Endothelial cell (in vitro differentiated cells): ENCODE measurements around the gene WDR59. TPM values are rescaled to one million over a fixed set of nuclear protein-coding genes. Genes with fewer than 3 reads are reported as not detected.

Experiments
- DNase-seq: peaks from one replicate; pipeline ENCODE4 v3.0.0; 2021; ENCODE audit warnings: low spot score
- H3K27ac Mint-ChIP-seq: one replicate; pipeline ENCODE4 v1.8.0; 2021; ENCODE audit warnings: mixed read lengths, inconsistent platforms; ENCODE audit not compliant: unreplicated experiment
- H3K27me3 Mint-ChIP-seq: one replicate; pipeline ENCODE4 v1.8.0; 2021; ENCODE audit warnings: mild to moderate bottlenecking, moderate library complexity, mixed read lengths, inconsistent platforms; ENCODE audit not compliant: unreplicated experiment
- H3K36me3 Mint-ChIP-seq: one replicate; pipeline ENCODE4 v1.8.0; 2021; ENCODE audit warnings: mild to moderate bottlenecking, low read depth, mixed read lengths, inconsistent platforms; ENCODE audit not compliant: unreplicated experiment
- H3K4me1 Mint-ChIP-seq: one replicate; pipeline ENCODE4 v1.8.0; 2021; ENCODE audit warnings: mild to moderate bottlenecking, mixed read lengths, inconsistent platforms; ENCODE audit not compliant: unreplicated experiment
- H3K4me3 Mint-ChIP-seq: one replicate; pipeline ENCODE4 v1.8.0; 2021; ENCODE audit warnings: mild to moderate bottlenecking, mixed read lengths, inconsistent platforms; ENCODE audit not compliant: unreplicated experiment
- H3K9me3 Mint-ChIP-seq: one replicate; pipeline ENCODE4 v1.8.0; 2021; ENCODE audit warnings: mixed read lengths, inconsistent platforms; ENCODE audit not compliant: unreplicated experiment
- CTCF ChIP-seq: fragments of 200-600 bp; sonication (generic); IDR thresholded peaks from one replicate; pipeline ENCODE4 v1.5.0; 2021; ENCODE audit warnings: antibody characterized with exemption; ENCODE audit not compliant: unreplicated experiment
- total RNA-seq: library from RNA; stranded (reverse); fragmentation: NEBNext Ultra II Directional; extraction: Animal tissue kit (Norgen Biotek cat#: 25700); gene quantifications from one replicate; pipeline ENCODE4 v1.2.1, GENCODE V29; 2021; ENCODE audit not compliant: unreplicated experiment

Gene WDR59
- total RNA-seq, 1 donor from 2014 or later: 107 TPM

GRCh38 chr16:74841469-74841868, 143.5 kb downstream of the WDR59 start:
- Mint-ChIP-seq H3K36me3 (no peaks in the 10 kb centered on the region), H3K9me3 (no peaks in the 10 kb centered on the region), H3K4me1 (no peaks in the 10 kb centered on the region), H3K27me3 (no peaks in the 10 kb centered on the region), H3K27ac (no peak overlapping the region), H3K4me3 (no peak overlapping the region)
- DNase-seq: no peak
- TF ChIP-seq CTCF: no peak

DNA sequence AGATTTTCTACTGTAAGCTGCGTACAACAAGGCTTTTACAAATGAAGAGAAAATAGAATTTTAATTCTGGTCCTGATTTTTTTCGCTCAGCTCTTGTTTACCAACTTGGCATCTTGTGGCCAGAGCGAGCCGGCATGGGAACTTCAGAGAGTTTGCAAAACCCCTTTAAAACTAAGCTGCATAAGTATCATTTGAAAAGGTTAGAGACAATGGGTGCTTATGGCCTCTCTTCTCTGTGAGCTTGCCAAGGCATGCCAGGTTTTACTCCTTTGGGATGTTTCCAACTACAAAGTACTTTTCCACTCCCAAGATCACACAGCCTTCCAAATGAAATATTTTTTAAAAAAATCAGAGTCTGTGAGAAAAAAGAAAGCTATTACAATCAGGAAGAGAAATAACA, 147.9 kb downstream of the WDR59 start:
- no peaks in the 10 kb centered on the region for H3K36me3 Mint-ChIP-seq
- H3K4me3 Mint-ChIP-seq: no peak overlapping the region
- H3K4me1 Mint-ChIP-seq: no peaks in the 10 kb centered on the region
- no peak for DNase-seq
- H3K27ac Mint-ChIP-seq: no peak overlapping the region
- no peak for TF ChIP-seq CTCF
- H3K27me3 Mint-ChIP-seq: no peaks in the 10 kb centered on the region
- H3K9me3 Mint-ChIP-seq: no peaks in the 10 kb centered on the region

GRCh38 chr16:74836111-74836671, 148.7 kb downstream of the WDR59 start:
- no peak overlapping the region for H3K4me3 Mint-ChIP-seq
- no peaks in the 10 kb centered on the region for H3K36me3 Mint-ChIP-seq
- no peak for DNase-seq
- no peak for TF ChIP-seq CTCF
- H3K4me1 Mint-ChIP-seq: no peaks in the 10 kb centered on the region
- H3K27me3 Mint-ChIP-seq: no peaks in the 10 kb centered on the region
- no peak overlapping the region for H3K27ac Mint-ChIP-seq
- H3K9me3 Mint-ChIP-seq: no peaks in the 10 kb centered on the region

GRCh38 chr16:74832228-74832627, 152.7 kb downstream of the WDR59 start:
- TF ChIP-seq CTCF: no peak
- no peaks in the 10 kb centered on the region for H3K4me1 Mint-ChIP-seq
- no peaks in the 10 kb centered on the region for H3K36me3 Mint-ChIP-seq
- no peak for DNase-seq
- H3K27me3 Mint-ChIP-seq: no peaks in the 10 kb centered on the region
- no peaks in the 10 kb centered on the region for H3K9me3 Mint-ChIP-seq
- H3K27ac Mint-ChIP-seq: no peak overlapping the region
- H3K4me3 Mint-ChIP-seq: no peak overlapping the region

GRCh38 chr16:74831467-74831866, 153.5 kb downstream of the WDR59 start:
- no peaks in the 10 kb centered on the region for H3K4me1 Mint-ChIP-seq
- no peak for TF ChIP-seq CTCF
- H3K27me3 Mint-ChIP-seq: no peaks in the 10 kb centered on the region
- no peak overlapping the region for H3K4me3 Mint-ChIP-seq
- no peaks in the 10 kb centered on the region for H3K9me3 Mint-ChIP-seq
- no peak overlapping the region for H3K27ac Mint-ChIP-seq
- no peaks in the 10 kb centered on the region for H3K36me3 Mint-ChIP-seq
- DNase-seq: no peak
